CD4-positive, alpha-beta T cell treated with Interferon gamma for 1 hour (primary cell): ENCODE data around the gene FRMPD2.
"Not testable (repeated sequence)": the region's sequence is repeated elsewhere in the genome, so short reads cannot be mapped to it uniquely, and the experiment has no call there.

ENCODE experiments used
- DNase-seq: peaks from one replicate; pipeline ENCODE4 v3.0.0-alpha.2; 2020

Gene FRMPD2

GRCh38 chr10:48231178-48231577, 43.3 kb downstream of the FRMPD2 start:
- no peak for DNase-seq

GRCh38 chr10:48227213-48227612, 47.3 kb downstream of the FRMPD2 start:
- no peak for DNase-seq

GRCh38 chr10:48224979-48225560, 49.4 kb downstream of the FRMPD2 start:
- DNase-seq, result no peak

- no peak for DNase-seq
Observed at GRCh38 chr10:48224296-48224695, 50.2 kb downstream of the FRMPD2 start.

GRCh38 chr10:48221814-48222213, 52.7 kb downstream of the FRMPD2 start:
- DNase-seq, result no peak

- DNase-seq, result not testable (repeated sequence)
Observed at GRCh38 chr10:48221031-48221430, 53.5 kb downstream of the FRMPD2 start.

- DNase-seq, result no peak
Observed at GRCh38 chr10:48219194-48219593, 55.3 kb downstream of the FRMPD2 start.

- DNase-seq, result no peak
Observed at GRCh38 chr10:48216744-48217143, 57.8 kb downstream of the FRMPD2 start.

- DNase-seq, result no peak
Observed at GRCh38 chr10:48216204-48216505, 58.3 kb downstream of the FRMPD2 start.

- DNase-seq, result no peak
Observed at GRCh38 chr10:48215486-48216203, 58.9 kb downstream of the FRMPD2 start.

GRCh38 chr10:48214716-48215485, 59.6 kb downstream of the FRMPD2 start:
- no peak for DNase-seq

GRCh38 chr10:48213047-48213446, 61.4 kb downstream of the FRMPD2 start:
- DNase-seq, result no peak

- DNase-seq, result no peak
Observed at GRCh38 chr10:48211777-48212176, 62.7 kb downstream of the FRMPD2 start.

- DNase-seq, result no peak
Observed at GRCh38 chr10:48210966-48211365, 63.5 kb downstream of the FRMPD2 start.

- no peak for DNase-seq
Observed at GRCh38 chr10:48210391-48210790, 64.1 kb downstream of the FRMPD2 start.

- DNase-seq, result no peak
Observed at GRCh38 chr10:48209241-48209640, 65.3 kb downstream of the FRMPD2 start.

GRCh38 chr10:48207853-48208252, 66.6 kb downstream of the FRMPD2 start:
- no peak for DNase-seq

GRCh38 chr10:48206482-48207250, 67.8 kb downstream of the FRMPD2 start:
- DNase-seq, result no peak

- no peak for DNase-seq
Observed at GRCh38 chr10:48205918-48206317, 68.6 kb downstream of the FRMPD2 start.

GRCh38 chr10:48199580-48200377, 74.7 kb downstream of the FRMPD2 start:
- DNase-seq, result no peak

- DNase-seq, result no peak
Observed at GRCh38 chr10:48197236-48197899, 77.1 kb downstream of the FRMPD2 start.

- DNase-seq, result no peak
Observed at GRCh38 chr10:48195803-48196202, 78.7 kb downstream of the FRMPD2 start.
